GM18873 (cell line): ENCODE measurements around the gene PCSK2.

Experiments used
- ATAC-seq: cut with Tn5 transposase; IDR thresholded peaks from one replicate; pipeline ENCODE4 v1.9.1; 2021; ENCODE audit warnings: mild to moderate bottlenecking, moderate library complexity, moderate number of reproducible peaks; ENCODE audit not compliant: unreplicated experiment, low FRiP score

The PCSK2 gene

GRCh38 chr20:17326096-17326495 lies 99.3 kb downstream of the PCSK2 start:
- ATAC-seq = no peak

- ATAC-seq = no peak
Measured at GRCh38 chr20:17327185-17328148, 100.6 kb downstream of the PCSK2 start.

GRCh38 chr20:17334932-17335331 lies 108.1 kb downstream of the PCSK2 start:
- ATAC-seq = no peak

GRCh38 chr20:17339000-17339399 lies 112.2 kb downstream of the PCSK2 start:
- ATAC-seq = no peak

- ATAC-seq = no peak
Measured at GRCh38 chr20:17343091-17343490, 116.3 kb downstream of the PCSK2 start.

- no peak for ATAC-seq
Measured at GRCh38 chr20:17343656-17344452, 117.0 kb downstream of the PCSK2 start.

- no peak for ATAC-seq
Measured at GRCh38 chr20:17344790-17345189, 118.0 kb downstream of the PCSK2 start.

GRCh38 chr20:17345321-17345720 lies 118.5 kb downstream of the PCSK2 start:
- no peak for ATAC-seq

GRCh38 chr20:17350321-17350720 lies 123.5 kb downstream of the PCSK2 start:
- no peak for ATAC-seq

GRCh38 chr20:17357238-17357637 lies 130.4 kb downstream of the PCSK2 start:
- ATAC-seq = no peak

- ATAC-seq = no peak
Measured at GRCh38 chr20:17358854-17359253, 132.0 kb downstream of the PCSK2 start.

- no peak for ATAC-seq
Measured at GRCh38 chr20:17364681-17365080, 137.8 kb downstream of the PCSK2 start.

GRCh38 chr20:17365831-17366230 lies 139.0 kb downstream of the PCSK2 start:
- ATAC-seq = no peak

- no peak for ATAC-seq
Measured at GRCh38 chr20:17369506-17369905, 142.7 kb downstream of the PCSK2 start.

- ATAC-seq = no peak
Measured at GRCh38 chr20:17372806-17373440, 146.1 kb downstream of the PCSK2 start.

- ATAC-seq = no peak
Measured at GRCh38 chr20:17374086-17374485, 147.2 kb downstream of the PCSK2 start.

GRCh38 chr20:17376031-17376430 lies 149.2 kb downstream of the PCSK2 start:
- ATAC-seq = no peak

- no peak for ATAC-seq
Measured at GRCh38 chr20:17377231-17377630, 150.4 kb downstream of the PCSK2 start.

- no peak for ATAC-seq
Measured at GRCh38 chr20:17379651-17380050, 152.8 kb downstream of the PCSK2 start.

- ATAC-seq = no peak
Measured at GRCh38 chr20:17380801-17381200, 154.0 kb downstream of the PCSK2 start.

GRCh38 chr20:17381724-17382123 lies 154.9 kb downstream of the PCSK2 start:
- no peak for ATAC-seq
